Epithelial cell of prostate (primary cell): ENCODE data around the gene ANO10.
"Not testable (repeated sequence)": the region's sequence is repeated elsewhere in the genome, so short reads cannot be mapped to it uniquely, and the experiment has no call there.

Experiments
- DNase-seq: peaks from one replicate; pipeline ENCODE4 v3.0.0-alpha.2; 2011; ENCODE audit warnings: low read depth, low spot score
- H3K27ac ChIP-seq: fragments of 450-650 bp; 2 replicates; pipeline ENCODE4 v1.5.1; 2017; ENCODE audit warnings: mild to moderate bottlenecking

Gene ANO10

DNA sequence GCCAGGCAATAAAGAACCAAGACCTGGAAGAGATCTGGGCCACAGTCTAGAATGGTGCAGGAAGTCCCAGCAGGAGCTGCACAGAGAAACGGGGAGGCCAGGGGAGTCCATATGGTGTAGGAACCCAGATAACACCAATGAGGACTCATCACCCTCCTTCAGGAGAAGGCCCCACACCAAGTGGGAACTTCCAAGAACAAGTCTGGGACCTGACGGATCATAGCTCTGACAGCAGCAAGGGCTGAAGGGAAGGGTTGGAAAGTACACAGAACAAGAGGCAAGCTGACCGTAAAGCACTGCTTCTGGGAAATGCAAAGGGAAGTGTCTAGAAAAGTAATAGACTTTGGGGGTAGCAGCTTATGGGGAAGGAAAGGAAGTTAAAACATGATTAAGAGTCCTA, 34.5 kb downstream of the ANO10 start:
- no peak overlapping the region for H3K27ac ChIP-seq
- no peak for DNase-seq

DNA sequence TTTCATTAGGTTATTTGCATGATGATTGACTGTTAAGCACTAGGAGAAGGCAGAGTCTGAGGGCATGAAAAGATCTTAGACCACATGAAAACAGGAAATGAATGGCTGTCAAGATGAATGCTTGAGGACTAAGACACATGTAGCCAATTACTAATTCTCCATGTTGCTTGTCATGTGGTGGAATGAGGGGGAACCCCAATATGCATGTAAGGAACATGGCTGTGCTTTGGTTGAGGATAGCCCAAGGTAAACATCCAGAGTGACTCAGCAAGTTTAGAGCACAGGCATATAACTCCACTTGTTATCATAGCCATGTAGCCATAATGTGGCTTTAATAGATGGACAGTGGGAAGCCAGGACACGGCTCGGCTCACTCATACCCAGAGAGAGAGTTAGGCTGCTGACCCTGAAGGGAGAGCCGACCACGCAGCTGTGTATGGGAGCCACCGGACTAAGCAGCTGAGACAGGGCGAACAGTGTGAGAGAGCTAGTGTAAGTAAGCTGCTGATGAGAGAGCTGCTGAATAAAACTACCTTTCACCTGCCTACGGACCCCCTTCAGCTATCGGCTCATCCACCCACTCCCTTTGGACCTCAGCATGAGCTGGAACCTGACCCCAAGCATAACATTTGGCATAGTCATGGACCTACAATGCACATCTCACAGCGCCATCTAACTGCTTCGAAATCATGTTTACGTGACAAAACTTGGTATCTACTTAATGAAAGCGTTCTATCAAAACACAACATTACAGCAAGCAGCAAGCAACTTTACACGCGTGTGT, 37.6 kb downstream of the ANO10 start:
- no peak overlapping the region for H3K27ac ChIP-seq
- no peak for DNase-seq

DNA sequence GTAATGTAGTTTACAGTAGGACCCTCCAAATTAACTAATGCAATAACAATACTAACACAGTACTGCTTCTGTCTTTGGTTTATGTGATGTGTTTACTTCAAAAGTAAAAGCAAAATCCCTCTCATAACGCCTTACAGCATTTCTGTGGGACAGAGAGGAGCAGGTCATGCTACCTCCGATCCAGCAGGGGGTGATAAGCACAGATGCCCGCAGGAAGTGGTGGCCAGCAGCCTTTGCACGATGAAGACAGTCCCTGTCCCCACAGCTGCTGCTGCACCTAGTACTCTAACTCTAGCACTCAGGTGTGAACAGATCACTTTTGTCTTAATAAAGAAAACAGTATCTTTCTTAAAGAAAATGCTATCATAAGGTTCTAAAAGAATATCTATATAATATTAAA, 38.3 kb downstream of the ANO10 start:
- no peak for DNase-seq
- no peak overlapping the region for H3K27ac ChIP-seq

DNA sequence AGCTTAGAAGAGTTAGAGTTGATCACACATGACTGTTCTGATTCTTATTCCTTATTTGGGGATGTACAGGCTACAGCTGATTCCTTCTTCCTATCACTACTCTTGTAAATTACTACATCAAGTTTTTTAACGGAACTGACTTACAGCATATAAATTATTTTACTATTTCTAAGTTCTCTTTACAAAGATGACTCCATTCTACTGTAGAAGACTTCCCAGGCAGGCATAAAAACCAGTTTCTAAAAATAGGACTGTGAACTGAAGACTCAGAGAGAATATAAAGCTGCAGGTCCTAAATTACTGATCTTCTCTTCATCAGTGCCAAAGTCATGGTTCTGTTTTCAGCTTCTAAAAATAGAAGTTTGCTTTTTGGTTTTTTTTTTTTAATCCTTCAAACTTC, 38.9 kb downstream of the ANO10 start:
- no peak for DNase-seq
- no peak overlapping the region for H3K27ac ChIP-seq

DNA sequence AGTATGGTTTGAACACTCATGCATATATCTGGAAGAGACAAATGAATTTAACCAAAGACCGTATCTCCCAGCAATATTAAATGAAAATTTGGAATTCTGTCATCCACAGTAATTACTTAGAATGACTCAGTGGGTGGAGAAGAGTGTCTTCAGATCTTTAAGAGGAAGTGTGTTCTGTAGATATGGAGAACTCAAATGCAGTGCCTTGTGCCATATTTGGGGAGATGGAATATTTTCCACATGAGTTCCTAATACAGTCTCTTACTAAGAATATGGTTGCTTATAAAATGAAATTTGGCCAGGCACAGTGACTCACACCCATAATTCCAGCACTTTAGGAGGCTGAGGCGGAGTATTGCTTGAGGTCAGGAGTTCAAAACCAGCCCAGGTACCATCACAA, 40.5 kb downstream of the ANO10 start:
- peak overlapping the region; percentile 13 for H3K27ac ChIP-seq
- no peak for DNase-seq

DNA sequence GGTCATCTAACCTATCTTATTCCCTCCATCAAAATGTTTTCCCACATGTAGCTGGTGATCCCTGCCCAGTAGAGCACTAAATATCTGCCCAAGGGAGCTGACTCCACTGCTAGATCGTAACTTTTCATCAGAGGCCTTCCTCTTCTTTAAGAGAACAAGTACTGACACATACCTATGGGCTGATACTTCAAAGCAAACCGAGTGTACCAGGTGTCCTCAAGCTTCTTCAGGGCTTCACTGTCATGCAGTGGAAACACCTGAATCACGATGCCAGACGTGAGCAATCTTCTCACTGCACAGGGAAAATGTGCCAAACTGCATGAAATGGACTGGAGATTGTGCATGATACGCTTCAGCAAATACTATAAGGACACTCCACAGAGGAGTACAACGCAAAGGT, 41.6 kb downstream of the ANO10 start:
- DNase-seq: peak; percentile 67

DNA sequence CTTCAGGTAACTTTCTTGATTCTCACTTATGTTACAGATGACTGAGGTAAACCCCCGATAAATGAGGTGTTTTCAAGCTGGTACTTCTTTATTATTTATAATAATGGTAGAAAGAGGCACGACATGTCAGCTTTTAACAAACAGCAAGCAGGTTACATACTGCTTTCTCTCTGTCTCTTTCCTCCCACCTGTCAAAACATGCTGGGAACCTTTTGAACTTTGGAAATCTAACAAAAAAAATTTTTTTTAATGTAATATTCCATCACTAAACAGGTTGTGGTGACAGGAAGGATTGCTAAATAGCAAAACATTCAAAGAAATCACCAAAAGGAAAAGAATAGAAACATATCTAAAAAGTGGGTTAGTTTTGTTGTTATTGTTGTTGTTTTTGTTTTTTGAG, 48.2 kb downstream of the ANO10 start:
- DNase-seq: no peak
- no peak overlapping the region for H3K27ac ChIP-seq

More for the DNA sequence above, 41.6 kb downstream of the ANO10 start:
- H3K27ac ChIP-seq: peak overlapping the region; percentile 13

DNA sequence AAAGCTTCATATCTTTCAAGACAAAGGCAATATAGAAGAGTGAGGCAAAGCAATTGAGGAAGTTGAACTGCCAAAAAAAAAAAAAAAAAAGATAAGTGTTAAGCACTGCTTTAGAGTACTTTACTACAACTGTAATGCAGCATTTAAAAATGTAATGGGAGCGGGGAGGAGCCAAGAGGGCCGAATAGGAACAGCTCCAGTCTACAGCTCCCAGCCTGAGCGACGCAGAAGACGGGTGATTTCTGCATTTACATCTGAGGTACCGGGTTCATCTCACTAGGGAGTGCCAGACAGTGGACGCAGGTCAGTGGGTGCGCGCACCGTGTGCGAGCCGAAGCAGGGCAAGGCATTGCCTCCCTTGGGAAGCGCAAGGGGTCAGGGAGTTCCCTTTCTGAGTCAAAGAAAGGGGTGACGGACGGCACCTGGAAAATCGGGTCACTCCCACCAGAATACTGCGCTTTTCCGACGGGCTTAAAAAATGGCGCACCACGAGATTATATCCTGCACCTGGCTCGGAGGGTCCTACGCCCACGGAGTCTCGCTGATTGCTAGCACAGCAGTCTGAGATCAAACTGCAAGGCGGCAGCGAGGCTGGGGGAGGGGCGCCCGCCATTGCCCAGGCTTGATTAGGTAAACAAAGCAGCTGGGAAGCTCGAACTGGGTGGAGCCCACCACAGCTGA, 56.0 kb downstream of the ANO10 start:
- DNase-seq, H3K27ac ChIP-seq: not testable (repeated sequence)

DNA sequence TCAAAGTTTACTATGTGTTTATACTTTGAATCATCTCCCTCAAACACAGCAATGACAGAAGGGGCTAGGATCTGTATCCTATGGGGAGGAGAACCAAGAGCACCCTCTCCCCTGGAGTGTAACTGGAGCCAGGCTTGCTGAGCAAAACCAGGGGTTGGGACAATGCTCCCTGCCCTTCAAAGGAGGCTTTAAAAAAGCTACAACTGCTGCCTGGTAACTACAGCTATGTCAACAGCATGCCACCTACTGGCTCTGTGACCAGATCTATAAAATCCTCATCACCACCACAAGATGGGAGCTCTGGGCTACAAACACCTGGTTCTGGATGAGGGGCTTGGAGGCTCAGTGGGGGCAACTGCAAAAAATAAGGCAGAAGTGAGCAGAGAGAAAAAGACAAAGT, 61.9 kb downstream of the ANO10 start:
- H3K27ac ChIP-seq: no peak overlapping the region
- no peak for DNase-seq

DNA sequence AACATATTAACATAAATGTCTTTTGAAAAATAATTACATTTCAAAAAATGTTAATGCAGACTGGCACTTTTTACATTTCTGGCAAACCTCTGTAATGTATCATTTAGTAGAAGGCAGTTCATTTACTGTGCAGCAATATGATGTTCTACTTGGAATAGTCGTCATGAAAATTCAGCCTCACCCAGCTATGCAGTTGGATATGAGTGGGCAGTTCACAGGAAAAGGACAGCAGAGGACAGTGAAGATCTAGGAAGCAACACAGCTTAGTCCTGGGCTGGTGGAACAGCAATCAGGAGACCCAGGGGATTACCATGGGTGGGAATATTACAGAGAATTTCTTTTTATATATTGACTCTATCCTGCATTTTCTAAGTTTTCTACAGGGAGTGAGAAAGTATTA, 63.6 kb downstream of the ANO10 start:
- no peak for DNase-seq
- no peak overlapping the region for H3K27ac ChIP-seq

DNA sequence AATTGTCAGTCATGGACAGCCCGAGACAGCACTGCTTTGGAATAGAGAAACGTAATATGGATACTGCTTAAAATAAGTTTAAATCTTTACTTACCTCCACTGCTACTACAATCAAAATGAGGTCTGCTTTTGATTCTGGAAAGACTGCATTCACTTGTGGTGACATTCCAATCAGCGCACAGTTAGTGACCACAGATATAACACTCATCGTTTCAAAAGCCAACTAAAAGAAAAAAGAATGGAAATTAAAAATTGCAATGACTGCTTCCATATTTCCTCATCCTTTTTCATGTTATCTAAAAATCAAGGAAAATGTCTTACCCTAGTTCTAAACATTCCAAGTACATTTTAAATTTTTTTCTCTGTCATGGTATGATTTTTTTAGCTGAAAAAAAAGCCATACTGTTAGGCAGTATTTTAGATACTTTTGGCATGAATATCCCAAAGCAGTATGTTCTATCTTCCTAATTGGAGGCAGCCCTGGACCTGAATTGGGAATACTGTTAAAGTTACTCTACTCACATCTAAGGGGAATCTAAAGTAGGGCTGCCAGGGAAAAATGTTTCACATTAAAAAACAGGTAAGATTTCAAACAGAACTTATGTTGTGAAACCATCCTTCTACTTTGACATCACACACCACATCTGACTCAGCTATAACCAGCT, 72.1 kb downstream of the ANO10 start:
- no peak for DNase-seq
- H3K27ac ChIP-seq: no peak overlapping the region

DNA sequence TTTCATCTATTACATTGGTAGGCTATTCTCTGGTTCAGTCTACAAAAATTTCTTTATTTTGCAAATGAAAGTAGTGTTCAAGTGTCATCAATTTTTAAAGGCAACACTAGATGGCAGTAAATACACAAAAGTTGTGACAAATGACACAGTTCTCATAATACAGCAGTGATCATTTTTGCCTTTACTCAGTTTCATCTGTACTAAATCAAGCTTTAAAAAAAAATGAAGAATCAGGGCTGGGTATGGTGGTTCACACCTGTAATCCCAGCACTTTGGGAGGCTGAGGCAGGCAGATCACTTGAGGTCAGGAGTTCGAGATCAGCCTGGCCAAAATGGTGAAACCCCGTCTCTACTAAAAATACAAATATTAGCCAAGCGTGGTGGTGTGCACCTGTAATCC, 77.5 kb downstream of the ANO10 start:
- H3K27ac ChIP-seq, DNase-seq: not testable (repeated sequence)

DNA sequence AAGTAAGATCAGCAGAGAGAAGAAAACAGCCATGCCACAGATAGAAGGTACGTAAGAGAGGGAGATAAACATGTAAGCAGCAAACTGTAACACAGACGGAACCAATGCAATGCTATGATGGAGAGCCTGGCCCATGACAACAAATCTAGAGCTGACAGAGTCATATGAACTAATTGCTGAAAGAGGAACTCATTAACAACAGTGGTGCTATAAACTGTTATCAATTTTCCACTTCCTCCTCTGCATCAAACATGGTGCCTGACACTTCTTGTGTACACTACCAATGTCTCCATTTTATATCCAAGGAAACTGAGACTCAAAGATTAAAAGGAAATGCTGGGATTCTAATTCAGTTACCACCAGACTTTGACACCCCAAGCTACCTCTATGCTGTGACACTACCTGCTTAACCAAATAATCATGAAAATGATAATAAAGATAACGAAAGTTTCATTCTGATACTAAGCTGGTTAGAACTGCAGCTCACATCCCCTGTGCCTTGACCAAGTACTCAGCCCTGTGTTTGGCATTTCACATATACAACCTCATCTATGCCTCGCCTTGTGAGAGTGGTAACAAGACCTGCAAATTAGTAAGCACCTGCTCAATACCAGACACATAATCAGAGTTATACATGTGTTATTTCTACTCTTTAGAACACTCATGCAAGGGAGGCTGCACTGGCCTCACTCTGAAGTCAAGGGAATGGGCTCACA, 79.3 kb downstream of the ANO10 start:
- no peak overlapping the region for H3K27ac ChIP-seq
- DNase-seq: no peak

DNA sequence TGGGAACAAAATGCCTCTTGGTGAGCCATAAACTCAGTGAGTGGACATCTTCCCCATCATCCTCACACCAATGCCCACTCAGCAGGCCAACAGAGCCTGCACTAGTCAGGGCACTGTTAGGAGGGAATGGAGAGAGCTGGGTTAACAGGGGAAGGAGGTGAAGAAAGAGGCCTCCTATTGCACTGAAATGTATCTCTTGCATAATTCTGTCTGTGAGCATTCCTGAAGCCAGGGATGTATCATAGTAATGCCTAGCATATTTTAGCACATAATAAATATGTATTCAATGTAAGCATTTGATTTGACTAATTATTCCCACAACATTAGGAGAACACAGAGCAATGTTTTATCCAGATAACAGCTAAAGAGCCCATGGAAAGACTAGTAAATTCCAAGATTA, 81.2 kb downstream of the ANO10 start:
- no peak for DNase-seq
- no peak overlapping the region for H3K27ac ChIP-seq

DNA sequence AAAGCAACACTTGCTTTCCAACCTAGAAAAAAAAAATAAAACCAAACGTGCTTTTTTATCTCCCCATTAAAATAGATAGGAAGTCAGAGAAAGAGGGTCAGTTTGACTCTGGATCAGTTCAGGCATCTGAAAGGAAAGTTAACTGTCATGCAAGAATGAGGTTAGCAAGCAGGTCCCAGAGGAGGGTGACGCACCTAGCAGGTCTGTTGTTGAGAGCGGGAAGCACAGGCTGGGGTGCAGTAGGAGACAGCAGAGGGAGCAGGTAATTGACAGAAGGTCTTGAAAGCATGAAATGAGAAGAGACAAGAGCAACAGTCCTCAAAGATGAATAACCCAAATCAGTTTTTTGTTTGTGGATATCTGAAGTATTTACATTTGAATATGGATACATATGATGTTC, 82.5 kb downstream of the ANO10 start:
- no peak for DNase-seq
- no peak overlapping the region for H3K27ac ChIP-seq

DNA sequence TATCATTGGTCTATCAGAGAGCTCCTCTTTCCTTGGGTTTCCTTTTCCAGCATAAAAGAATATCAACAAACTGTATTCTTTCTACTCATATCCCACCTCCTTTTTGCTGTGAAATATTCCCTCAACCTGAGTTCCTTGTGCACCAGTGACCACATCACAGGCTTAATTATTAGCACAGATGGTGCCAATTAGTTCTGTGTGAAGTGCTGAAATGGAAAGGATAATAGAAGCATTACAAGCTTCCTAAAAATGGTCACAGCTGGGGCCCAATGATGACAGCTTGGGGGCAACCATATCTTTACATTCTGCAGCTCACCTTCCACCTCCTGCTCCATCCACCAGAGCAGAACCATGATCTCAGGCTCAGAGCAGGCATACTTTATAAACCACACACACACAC, 84.6 kb downstream of the ANO10 start:
- no peak for DNase-seq
- no peak overlapping the region for H3K27ac ChIP-seq

DNA sequence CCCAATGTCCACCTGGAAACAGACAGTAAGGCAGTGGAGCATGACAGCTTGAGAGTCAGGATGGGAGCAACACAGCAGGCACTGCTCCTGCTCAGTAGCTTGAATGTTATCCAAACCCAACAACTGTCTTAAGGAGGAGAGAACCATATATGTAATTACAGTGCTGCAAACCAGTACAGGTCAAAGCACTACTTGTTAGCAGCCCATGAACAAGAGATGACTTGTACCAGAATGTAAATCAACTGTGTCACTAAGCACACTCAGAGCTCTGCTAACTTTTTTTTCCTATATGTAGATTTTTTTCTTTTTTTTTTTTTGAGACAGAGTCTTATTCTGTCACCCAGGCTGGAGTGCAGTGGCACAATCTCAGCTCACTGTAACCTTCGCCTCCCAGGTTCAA, 87.1 kb downstream of the ANO10 start:
- H3K27ac ChIP-seq: no peak overlapping the region
- DNase-seq: peak; percentile 44

DNA sequence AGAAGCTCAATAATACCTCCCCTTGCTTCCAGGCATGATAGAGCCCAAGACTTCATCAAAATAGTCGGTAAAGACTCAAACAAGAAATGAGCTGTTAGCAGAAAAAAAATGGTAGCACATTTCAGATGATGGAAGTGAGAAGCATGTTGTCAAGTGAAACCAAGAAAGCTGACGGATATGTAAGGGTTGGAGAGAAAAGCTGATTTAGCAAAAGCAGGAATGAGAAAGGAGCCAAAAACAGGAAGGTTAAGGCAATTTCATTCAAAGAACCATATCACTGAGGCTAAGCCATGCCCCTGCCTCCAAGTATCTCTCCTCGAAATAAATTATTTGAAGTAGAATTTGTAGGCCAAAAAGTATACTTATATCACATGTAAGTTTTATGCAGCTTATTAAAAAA, 88.8 kb downstream of the ANO10 start:
- no peak overlapping the region for H3K27ac ChIP-seq
- DNase-seq: no peak

DNA sequence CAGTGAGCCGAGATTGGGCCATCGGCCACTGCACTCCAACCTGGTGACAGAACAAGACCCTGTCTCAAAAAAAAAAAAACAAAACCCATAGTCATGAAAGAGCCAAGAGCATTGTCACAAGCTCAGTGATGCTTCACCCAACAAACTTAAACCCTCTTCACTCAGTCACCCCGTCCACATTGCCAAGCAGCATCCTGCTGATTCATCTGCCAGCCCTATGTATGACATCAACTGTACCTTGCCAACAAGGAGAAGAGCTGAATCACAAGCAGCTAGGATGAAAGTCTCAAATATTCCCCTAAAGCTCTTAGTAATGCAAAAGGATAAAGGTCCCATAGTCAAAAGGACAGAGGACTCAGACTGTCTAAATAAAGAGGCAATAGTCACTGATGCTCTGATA, 90.0 kb downstream of the ANO10 start:
- H3K27ac ChIP-seq: no peak overlapping the region
- DNase-seq: peak; percentile 74

DNA sequence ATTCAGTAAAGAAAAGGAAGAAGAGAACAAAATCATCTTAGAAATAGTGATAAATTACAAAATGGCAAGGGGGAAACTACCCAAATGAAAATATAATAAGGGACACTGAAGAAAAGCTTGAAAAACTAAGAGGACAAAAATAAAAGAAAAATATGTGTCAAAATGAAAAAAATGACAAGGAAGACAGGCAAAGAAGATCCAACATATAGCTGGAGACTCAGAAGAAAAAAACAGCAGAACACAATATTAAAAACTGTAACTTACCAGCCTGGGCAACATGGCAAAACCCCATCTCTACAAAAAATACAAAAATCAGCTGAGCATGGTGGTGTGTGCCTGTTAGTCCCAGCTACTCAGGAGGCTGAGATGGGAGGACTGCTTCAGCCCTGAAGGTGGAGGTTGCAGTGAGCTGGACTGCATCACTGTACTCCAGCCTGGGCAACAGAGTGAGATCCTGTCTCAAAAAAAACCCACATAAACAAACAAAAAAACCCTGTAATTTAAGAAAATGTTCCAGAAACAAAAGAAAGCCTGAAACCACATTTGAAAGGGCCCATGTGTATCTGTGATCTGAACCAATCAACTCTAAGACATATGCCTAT, 93.2 kb downstream of the ANO10 start:
- DNase-seq: no peak
- no peak overlapping the region for H3K27ac ChIP-seq
